DMS153 treated with DMSO at 0.1 percent for 48 hours (cell line): Measurements from ENCODE around the gene PRR33.

Experiments used
- DNase-seq: peaks from one replicate; lab custom pipeline; 2025; ENCODE audit not compliant: unreplicated experiment; lab: John Stamatoyannopoulos, UW

The PRR33 gene

DNA sequence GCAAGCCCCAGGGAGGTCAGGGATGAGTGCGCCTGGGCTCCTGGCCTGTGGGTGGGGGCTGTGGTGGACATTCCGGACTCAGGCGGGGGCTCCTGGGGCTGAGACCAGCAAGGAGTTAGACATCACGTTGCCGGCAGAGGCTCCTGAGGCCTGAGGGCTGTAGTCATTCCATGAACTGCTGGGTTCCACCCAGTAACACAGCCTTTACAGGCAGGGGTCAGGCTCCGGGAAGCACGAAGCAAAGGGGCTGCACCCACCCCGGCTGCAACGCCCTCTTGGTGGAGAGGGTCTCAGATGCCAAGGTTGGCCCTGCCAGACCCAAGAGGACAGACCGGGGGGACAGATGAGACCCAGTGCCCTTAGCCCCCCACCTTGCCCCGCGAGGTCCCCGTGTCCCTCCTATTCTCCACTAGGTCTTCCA is 36.8 kb upstream of the PRR33 start:
- DNase-seq, result no peak

DNA sequence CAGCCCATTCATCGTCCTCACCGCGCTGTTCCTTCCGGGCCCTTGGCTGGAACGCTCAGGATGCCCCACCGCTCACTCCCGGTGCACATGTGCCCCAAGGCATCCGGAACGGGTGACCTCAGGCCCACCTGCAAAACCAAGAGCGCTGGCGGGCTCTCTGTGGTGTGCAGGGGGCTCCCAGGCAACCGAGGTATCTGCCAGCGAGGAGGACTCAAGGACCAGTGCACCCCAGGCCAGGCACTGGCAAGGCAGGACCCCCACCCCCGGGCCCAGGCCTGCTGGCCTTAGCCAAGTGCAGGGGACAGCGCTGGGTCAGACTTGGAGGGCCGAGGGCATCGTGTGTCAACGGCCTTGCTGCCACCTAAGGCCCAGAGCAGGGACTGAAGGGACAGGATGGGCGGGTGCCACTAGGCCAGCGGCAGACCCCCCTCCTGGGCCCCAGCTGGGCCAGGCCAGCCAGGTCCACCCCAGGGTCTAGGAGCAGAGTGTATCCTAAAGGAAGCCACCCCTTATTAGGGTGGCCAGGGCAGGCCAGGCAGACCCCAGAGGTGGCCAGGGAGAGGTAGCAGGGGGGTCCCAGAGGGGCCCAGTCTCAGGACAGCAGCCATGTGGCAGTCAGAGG is 36.3 kb upstream of the PRR33 start:
- no peak for DNase-seq

DNA sequence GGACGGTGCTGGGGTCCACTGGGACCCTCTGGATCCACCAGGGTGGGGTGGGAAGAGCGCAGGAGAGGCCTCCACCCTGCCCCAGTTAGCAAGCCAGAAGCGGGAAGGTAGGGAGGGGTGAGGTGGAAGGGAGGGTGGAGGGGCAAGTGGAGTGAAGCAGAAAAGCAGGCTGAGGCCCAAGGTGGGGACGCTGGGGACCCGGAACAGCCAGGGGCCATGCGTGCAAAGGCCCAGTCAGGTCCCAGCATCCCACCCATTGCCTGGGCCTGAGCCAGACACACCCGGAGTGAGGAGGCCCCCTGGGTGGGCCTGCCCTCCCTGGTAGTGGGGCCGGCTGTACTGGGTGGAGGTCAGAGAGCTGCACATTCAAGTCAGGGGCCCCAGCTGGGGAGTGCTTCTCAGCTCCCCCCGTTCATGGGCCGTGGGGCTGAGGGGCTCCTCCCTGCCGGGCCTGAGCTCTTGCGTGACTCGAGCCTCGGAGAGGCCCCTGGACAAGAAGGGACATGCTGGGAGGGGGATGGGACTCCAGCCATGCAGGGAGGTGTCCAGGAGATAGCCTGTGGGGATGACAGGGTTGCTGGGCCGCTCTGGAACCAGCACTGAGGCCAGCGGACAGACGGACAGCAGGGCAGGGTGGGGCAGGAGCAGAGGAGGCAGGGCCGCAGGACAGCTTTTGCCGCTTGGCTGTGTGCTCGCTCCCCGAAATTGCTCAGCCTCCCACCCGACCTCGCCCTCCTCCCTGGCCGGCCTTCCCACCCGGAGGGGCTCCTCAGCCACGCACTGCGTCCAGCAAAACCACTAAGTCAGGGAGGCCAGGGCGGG is 35.5 kb upstream of the PRR33 start:
- no peak for DNase-seq

DNA sequence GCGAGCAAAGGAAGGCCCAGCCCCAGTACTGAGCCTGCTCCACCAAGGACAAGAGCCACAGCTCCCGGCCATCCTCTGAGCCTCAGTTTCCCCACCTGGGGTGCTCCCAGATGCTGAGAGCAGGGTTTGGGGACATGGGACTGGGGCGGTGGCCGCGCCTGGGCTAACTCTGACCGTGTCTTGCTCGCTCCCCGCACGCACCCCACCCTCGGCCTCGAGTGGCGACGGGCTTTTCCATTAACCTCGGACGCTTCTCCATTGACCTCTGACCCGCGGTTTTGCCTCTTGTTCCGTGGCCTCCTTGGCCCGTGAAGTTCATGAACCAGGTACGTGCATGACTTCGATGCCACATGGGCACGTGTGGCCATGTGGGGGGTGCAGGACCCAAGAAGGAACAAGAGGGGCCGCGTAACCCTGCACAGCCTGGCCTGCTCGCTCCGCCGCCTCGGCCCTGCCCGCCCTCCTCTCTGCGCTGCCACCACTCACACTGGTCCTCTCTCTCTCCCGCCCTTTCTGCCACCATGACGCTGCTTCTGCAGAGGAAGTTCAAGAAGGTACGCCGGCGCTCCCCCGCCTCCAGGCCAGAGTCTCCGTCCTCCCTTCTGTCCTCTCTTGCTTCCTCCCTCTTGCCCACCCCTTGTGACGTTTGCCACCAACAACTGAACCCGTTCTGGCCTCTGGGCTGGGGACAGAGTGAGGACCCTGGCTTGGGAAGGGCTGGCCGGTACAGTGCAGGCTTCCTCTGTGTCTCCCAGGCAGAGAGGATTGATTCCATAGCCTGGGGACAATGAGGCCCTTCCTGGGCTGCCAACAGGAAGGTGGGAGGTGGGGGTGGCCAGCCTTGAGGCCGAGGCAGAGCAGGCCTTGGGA is 34.7 kb upstream of the PRR33 start:
- no peak for DNase-seq

DNA sequence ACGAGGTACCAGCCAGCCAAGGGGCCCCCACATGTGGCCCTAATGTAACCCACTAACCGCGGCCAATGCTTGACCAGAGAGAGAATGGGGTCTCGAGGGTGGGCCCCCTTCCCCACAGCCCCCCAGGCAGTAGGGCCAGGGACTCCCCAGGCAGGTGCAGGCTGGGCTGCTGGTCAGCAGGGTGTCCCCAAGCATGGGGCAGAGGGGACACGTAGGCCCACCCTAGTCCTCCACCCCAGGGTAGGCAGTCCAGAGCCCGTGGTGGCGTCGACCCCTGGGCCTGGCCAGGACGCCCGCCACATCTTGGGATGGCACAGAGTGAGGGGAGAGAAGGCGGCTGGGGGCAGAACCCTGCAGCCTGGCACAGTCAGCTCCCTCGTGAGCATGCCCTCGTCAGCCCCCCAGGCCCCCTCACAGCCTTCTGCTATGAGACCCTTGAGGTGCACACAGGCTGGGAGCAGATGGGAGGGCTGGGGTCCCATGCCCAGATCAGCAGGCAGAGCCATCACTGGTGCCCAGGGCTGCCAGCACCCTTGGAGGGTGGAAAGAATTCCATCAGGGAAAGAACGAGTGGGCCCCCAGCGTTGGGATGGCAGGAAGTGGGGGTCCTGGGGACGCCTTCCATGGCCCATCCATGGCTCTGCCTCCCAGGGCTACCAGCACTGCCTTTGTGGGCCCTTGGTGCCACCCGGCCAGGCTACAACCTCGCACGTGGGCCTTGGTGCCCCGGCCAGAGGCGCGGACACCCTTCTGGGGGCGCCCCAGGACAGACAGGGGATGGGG is 33.9 kb upstream of the PRR33 start:
- no peak for DNase-seq

DNA sequence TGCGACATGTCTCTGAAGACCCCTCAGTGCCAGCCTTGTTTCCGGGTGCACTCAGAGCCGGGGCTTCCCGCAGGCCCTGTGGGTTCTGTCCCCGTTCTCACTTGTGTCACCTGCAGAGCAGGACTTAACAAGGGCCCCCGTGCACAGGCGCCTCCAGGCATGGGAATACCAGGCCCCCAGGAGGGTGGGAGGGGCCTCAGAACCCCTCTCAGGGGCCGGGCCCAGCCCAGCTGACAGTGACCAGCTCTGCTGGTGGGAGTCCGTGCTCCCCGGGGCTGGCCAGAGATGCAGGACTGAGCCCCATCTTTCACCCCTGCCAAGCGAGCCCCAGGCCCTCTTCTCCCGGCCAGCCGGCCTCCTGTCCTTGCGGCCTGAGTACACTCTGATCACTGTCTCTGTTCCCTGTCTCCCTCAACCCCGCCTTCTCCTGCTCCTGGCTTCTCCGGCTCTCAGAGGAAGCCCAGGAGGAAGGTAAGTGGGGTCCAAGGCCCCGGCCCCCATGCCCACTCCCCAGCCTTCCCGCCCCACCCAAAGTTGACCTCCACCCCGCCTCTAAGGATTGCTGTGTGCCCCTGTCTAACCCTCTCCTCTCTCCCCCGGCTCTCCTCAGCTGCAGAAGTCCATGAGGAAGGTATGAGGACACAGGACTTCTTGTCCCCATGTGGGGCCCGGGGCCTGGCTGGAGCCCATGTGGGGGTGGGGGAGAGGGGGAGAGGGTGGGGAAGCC is 33.1 kb upstream of the PRR33 start:
- no peak for DNase-seq

DNA sequence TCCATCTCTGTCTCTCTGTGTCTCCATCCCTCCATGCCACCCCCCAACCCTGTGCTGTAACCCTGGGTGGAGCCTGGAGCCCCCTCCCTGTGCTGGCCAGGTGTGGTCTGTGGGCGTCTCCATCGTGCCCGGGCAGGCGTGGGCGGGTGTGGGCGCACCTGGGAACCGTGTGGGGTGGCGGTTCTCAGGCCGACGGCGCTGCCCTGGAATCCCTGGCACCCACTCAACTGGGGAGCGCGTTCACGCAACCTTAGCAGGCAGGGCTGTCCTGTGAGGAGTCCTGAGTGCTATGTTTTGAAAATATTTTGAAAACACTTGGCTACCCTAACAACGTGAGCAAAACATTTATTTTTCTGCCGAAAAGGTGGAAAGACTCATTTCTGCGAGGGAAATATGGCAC is 32.5 kb upstream of the PRR33 start:
- DNase-seq, result no peak

DNA sequence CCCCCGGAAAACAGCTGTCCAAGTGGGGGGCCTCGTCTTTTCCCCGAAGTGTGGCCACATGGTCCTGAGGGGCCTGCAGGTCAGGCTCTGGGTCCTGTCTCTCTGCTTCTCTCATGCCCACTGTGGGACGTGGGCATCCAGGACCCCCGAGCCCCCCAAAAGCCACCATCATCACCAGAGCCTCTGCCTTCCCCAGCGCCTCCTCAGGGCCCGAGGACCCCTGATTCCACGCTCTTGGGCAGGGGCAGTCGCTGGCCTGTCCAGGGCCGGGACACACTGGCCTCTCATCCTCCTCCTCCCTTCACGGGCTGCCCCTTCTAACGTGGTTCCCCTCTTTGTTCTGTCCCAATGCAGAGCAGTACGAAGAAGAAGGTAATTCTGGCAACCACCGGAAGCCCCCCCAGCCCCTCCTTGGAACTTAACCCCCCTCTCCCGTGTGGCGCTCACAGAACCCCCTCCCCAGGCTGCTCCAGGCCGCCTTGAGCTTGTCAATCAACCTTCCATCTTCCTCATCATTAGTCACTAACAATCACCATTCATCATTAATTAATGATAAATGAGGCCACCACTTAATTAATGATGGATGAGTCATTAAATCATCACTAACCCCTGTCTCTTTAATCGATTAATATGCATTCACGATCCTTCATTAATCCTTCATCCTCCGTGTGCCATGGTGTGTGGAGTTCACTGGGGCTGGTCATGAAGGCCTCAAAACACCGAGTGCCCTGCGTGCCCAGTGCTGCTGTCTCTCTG is 31.7 kb upstream of the PRR33 start:
- no peak for DNase-seq

DNA sequence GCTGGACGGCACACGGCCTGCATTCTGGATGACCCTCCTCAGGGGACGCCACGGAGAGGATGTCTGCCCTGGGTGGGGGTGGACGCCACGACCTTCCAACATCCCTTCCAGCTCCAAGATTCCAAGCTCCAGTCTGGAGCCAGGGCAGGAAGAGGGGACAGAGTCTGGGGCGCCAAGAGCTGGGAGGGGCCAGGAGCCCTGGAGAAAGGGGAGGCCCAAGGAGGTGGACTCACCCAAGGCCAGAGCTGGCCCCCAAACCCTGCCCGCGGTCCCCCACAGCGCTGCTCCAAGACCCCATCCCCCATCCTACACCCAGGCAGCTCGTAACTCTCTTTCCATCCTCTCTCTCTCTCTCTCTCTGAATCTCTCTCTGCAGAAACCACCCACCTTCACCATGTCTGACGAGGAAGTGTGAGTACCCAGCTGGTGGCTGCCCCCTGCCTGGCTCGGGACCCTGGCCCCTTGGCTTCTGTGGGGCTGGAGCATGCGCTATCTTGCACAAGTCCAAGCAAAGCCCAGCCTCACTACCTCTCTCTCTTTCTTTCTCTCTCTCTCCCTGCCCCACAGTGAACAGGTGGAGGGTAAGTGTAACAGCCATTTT is 30.9 kb upstream of the PRR33 start:
- no peak for DNase-seq

DNA sequence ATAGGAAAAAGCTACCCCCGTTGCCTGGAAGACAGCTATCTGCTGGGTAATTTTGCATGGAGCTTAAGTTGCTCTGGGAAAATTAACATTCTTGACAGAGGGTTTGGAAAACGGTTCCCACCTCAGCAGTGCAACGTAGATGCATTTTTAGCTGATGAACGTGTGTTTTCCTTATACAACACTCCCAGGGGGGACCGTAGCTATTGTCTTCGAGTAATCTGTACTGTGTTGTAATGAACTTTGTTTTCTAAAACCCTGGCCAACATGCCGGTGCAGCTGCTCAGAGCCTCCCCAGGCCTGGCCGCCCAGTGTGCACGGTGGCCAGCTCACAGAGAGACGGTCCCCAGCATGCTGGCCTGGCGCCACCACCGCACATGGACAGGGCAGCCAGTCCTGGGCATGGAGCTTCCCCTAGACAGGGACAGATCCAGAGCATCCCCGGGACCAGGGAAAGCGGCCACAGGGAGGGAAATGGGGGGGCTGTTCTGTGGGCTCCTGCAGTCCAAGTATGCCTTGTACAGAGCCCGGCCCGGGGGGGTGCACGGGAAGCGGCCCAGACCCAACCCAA is 30.0 kb upstream of the PRR33 start:
- no peak for DNase-seq

DNA sequence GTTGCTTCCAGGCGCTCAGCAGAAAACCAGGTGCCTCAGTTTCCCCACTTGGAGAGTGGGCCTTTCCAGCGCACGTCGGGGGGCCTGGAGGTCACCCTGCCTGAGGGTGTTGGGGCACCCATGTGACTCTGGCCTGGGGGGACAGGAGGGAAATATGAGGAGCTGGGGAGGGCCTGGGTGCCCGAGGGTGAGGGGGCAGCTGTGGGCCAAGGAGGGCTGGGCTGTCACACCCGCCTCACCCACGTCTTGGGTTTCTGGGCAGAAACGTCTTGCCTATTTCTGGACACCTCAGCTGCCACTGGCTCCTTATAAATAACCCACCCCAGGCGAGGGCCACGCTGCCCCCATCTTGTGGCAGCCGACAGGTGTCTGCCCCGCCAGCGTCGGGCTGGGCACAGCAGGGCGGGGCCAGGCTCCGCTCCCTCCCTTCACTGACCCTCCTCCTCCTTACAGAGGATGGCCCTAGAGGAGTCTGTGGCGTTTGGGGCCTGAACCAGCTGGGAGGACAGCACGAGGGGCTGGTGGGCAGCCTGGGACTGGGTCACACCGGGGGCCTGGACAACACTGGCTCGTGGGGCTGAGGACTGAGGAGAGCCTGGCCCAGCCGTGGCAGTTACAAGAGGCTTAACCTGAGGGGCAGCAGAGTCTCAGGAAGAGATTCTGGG is 29.3 kb upstream of the PRR33 start:
- DNase-seq, result no peak

DNA sequence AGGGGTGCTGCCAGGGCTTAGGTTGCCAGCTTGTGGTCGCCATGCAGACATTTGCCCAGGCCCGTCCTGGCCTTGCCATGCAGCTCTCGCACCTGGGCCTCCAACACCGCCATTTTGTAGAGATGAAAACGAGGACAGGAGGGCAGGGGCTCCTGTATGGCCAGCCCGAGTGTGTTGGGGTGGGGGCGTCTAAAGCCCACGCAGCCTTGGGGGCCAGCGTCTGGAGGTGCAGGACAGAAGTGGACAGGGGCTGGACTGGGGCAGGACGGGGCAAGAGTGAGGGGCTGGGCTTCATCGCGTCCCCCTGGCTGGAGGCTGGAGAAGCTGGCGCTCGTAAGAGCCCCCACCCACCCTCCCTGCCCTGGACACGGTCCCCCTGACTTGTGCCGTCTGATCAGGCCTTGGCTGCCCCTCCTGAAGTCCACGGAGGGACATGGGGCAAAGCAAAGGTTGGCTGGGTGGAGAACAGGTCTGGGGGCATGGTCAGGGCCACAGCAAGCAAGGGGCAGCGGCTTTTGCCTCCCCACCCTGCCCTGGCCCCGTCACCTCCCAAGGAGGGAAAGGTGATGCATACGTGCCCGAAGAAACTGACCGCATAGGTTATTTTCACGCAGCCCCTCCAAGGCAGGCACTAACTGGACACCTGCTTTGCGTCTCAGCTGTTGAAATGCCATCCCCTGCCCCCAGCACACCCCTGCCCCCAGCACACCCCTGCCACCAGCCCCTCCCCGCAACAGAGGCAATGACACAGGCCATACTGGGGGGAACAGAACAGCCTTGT is 28.6 kb upstream of the PRR33 start:
- no peak for DNase-seq

DNA sequence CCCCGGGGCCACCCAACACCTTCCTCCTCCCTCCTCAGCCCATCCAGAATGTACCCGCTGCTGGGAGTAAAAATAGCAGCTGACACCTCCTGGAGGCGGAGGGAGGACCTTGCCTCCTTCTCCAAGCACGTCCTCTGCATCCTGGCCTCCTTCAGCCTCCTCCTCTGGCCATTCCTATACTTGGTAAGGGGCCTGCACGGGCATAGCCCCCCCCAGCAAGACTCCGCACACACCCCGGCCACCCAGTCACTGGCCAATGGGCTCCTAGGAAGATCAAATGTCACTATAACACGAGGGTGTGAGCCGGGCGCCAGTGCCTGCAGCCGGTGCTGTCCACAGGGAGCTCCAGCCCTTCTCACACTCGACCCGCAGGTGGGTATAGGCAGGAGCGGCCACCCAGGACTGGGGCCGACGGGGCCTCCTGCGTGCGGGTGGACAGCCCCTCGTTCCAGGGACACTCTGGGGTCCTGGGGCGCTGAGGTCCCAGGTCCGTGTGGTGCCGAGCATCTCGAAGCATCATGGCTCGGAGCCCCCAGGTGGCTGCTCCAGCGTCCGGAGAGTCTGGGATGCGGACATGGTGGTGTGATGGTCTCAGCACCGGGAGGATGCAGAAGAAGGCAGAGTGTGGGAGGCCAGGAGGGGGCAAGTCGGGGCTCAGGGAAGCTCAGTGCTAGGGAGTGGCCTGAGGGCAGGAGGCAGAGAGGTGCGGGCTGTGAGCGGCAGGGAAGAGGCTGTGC is 27.9 kb upstream of the PRR33 start, which contains the start of gene TNNT3:
TSS of gene TNNT3 (plus strand) at position 313 of the 737 bp plus-strand sequence. CDS start 3,172 bp downstream, outside the sequence.
- no peak for DNase-seq

DNA sequence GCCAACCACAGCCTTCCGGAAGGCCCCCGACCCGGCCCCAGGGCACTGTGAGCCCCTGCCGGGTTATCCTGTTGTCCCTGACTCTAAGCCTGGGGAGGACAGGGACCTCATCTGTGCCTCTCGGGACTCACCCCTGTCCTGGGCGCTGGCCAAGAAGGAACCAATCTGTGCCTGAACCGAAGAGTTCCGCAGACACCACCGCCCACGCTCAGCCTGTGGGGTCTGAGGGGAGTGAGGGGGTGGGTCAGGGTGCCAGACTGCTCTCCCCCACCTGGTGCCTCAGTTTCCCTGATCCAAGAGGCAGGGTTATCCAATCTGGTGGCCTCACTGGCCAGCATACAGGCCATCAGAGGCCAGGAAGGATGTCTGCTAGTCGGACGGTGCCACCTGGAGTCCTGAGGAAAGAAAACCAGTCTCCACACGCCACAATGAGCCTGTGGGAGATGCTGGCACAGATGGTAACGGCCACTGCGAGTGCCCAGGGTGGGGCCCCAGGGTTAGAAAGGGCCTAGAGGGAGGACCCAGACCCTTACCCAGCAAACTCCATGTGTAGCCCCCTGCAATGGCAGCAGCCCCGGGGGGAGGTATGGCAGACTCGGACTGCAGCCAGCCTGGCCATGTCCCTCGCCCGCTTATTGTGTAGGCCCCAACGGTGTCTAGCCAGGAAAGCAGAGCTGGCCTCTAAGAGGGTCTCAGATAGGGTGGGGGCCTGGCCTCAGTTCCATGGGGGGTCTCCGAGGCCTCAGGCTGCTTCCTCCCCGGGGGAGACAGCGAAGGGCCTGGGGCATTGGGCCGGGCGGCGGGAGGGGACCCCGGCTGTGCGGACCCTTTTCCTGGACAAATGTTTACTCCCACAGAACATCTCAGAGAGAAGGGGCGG is 27.0 kb upstream of the PRR33 start:
- no peak for DNase-seq

DNA sequence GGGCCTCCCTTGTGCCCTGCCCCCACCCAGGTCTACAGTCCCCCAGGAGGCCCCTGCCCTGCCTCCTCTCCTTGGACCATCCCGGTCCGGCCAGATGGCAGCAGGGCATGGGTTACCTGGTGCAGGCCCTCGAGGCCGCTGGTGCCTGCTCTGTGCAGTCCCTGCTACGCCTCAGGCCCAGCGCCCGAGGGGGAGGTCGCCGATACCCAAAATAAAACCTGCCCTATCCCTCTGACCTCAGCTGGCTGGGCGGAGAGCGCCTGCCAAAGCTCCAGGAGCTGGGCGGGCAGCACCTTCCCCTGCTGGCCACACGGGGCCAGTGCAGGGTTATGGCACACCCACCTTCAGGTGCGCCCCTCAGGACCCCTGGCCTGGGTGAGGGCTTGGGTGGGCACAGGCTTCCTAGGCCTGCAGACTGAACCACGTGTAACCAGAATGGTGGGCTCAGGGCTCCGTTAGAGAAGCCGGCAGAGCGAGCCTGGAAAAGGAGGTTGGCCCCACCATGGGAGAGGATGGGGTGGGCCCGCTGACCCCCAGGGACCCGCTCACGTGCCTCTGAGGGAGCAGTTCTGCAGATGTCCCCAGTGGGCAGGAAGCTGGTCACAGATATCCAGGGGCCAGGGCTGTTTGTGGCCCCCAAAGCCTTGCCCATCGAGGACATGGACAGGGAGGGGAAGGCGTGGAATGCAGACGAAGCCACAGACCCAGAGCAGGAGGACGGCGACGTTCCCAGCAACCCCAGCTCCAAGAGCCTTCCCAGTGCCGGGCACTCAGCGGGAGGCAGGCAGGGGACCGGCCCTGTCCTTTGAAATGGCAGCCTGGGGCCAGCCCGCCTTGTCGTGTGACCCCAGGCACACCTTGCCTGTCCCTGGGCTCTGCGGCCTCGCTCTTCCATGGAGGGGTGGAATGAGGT is 26.1 kb upstream of the PRR33 start:
- no peak for DNase-seq
